Articular chondrocyte of knee joint (primary cell): Measurements from ENCODE around the gene GFI1. TPM values are rescaled to one million over a fixed set of nuclear protein-coding genes. Genes with fewer than 3 reads are reported as not detected.

Experiments used
- total RNA-seq: library from RNA; depleted of rRNA; stranded (reverse); fragments of >200 nt; gene quantifications from 2 replicates; pipeline ENCODE4 v1.2.3, GENCODE V29; 2012

The GFI1 gene
- under 0.01 TPM in 1 of 2 replicates, not detected in the other for total RNA-seq

DNA sequence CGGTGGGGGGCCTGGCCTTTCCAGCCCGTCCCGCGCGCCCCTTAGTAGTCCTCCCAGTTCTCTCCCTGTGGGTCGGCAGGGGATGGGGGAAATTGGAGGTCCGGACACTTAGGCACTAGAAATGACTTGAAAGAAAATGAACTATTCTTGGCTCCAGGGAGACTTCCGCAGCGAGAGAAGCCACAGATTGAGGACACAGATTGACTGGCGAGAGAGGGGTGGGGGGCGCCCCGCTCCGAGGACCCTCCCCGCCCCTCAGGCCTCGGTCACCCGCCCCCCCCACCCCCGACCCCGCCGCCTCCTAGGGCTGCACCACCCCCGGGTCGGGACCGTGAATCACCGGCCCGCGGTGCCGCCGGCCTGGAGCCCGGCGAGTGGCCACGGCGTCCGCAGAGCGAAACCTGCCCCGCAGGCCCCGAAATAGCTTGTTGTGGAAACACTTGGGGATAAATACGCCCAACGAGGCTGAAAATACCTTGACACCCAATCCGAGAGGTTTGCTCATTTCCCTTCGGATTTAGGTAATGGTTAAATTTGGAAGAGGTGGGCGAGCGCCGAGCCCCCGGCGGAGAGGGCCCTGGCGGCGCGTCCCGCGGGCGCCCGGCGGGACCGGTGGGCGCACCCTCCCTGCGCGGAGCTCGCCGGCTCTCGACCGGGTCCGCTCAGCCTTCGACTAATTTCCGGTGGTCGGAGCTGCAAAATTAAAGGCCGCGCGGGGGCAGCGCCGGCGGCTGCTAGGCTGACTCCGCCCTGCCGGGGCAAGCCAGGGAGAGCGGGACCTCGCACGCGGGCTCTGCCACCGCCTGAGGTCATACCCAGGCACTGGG is at the start of gene GFI1:
TSS of gene GFI1 (minus strand) at position 675 of the 827 bp plus-strand sequence. CDS start 3,438 bp downstream, outside the sequence.

Other genes with a start within 250 kb of the GFI1 start
- gene GLMN, start 187.9 kb downstream of the GFI1 start, total RNA-seq = 17.0 and 17.4 TPM in 2 replicates
- 15.9 and 26.9 TPM in 2 replicates for gene RPAP2, start 187.9 kb downstream of the GFI1 start, total RNA-seq